Prostate gland (tissue), 2 donors: ENCODE measurements around the gene CRTAC1. TPM values are rescaled to one million over a fixed set of nuclear protein-coding genes. Genes with fewer than 3 reads are reported as not detected.
"Not testable (repeated sequence)": the region's sequence is repeated elsewhere in the genome, so short reads cannot be mapped to it uniquely, and the experiment has no call there.

Experiments used
- DNase-seq: peaks from one replicate; pipeline ENCODE4 v3.0.0-alpha.2; 2019; ENCODE audit warnings: low spot score
- H3K27ac ChIP-seq, 2 donors: fragments of 200-600 bp; sonication (generic); 2 replicates each; pipeline ENCODE4 v1.5.1; 2017 to 2019
- H3K27me3 ChIP-seq: fragments of 200-600 bp; sonication (generic); replicated peaks from 2 replicates; pipeline ENCODE4 v1.5.1; 2019; ENCODE audit not compliant: insufficient read depth
- H3K36me3 ChIP-seq, 2 donors: fragments of 200-600 bp; sonication (generic); 1 replicate in 1 of 2; 2 replicates in 1 of 2; pipeline versions ENCODE4 v1.5.1 to v1.8.1; 2017 to 2019
- H3K4me1 ChIP-seq: fragments of 200-600 bp; sonication (generic); replicated peaks from 2 replicates; pipeline ENCODE4 v1.5.1; 2019
- H3K4me3 ChIP-seq, 2 donors: fragments of 200-600 bp; sonication (generic); 2 replicates each; pipeline ENCODE4 v1.5.1; 2017 to 2019
- H3K9me3 ChIP-seq: fragments of 200-600 bp; sonication (generic); 2 replicates; pipeline ENCODE4 v1.5.1; 2017
- CTCF ChIP-seq, 4 experiments: fragments of 200-600 bp in 2 of 4; fragments of 450-650 bp in 2 of 4; sonication (generic) in 2 of 4; IDR thresholded peaks; 1 replicate in 3 of 4; 2 replicates in 1 of 4; pipeline ENCODE4 v1.5.1; 2016 to 2019; ENCODE audit warnings: antibody characterized with exemption in 4 of 4, mild to moderate bottlenecking in 2 of 4, moderate library complexity in 2 of 4
- POLR2A ChIP-seq: fragments of 450-650 bp; IDR thresholded peaks from one replicate; pipeline ENCODE4 v1.6.1; 2016; ENCODE audit warnings: antibody characterized with exemption, mild to moderate bottlenecking
- POLR2AphosphoS5 ChIP-seq: sonication (generic); formaldehyde crosslinking; IDR thresholded peaks from one replicate; pipeline ENCODE4 v1.6.1; 2017; ENCODE audit warnings: antibody characterized with exemption
- WGBS: methylation state at CpG from one replicate; pipeline ENCODE4 v1.1.5; 2018; 5-methylcytosine and 5-hydroxymethylcytosine counted together
- intact Hi-C: fragments of 100-400 bp; cut with DNase I; formaldehyde crosslinking; loops from one replicate; pipeline ENCODE4 v1.14.2; 2022
- total RNA-seq, 2 donors: library from RNA; depleted of rRNA; stranded (reverse); fragments of >200 nt; gene quantifications; one replicate each; pipeline ENCODE4 v1.1.0, GENCODE V29; 2016

The CRTAC1 gene
- total RNA-seq, 2 donors from 2014 or later, result 3.8 to 8.9 TPM

DNA sequence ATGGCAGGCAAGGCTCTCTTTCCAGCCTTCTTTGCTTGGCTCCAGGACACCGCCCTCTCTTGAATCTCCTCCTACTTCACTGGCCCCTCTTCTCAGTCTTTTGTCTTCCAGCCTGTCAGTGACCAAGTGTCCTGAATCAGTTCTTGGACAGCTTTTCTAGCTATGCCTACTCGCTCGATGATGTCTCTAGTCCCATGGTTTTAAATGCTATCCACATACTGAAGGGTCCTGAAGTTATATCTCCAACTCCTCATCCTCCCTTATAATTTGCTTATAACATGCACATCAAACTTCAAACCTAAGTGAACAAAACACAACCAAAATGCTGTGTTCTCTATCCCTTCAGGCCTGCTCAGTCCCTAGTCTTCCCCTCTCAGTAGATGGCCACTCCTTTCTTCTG, 185.7 kb downstream of the CRTAC1 start:
- Histone ChIP-seq H3K27me3 (no peaks in the 10 kb centered on the region), H3K27ac (no peak overlapping the region), H3K36me3 (no peaks in the 10 kb centered on the region), H3K4me1 (no peaks in the 10 kb centered on the region), H3K9me3 (no peaks in the 10 kb centered on the region), H3K4me3 (no peak overlapping the region)
- TF ChIP-seq POLR2A, result no peak
- no peak for TF ChIP-seq CTCF (IDR thresholded peaks at IDR 0.05)
- TF ChIP-seq POLR2AphosphoS5, result no peak
- intact Hi-C loops, result no loop called here
- 93% methylated on average over 3 of the region's 3 CpGs for WGBS
- DNase-seq, result no peak

GRCh38 chr10:97843972-97844371, 186.4 kb downstream of the CRTAC1 start:
- H3K4me3 ChIP-seq, H3K27ac ChIP-seq, DNase-seq, H3K27me3 ChIP-seq, H3K4me1 ChIP-seq, intact Hi-C loops, H3K9me3 ChIP-seq, H3K36me3 ChIP-seq: not testable (repeated sequence)
- 88% methylated on average over 1 of the region's 2 CpGs for WGBS

- 28% methylated on average over 2 of the region's 2 CpGs for WGBS
- no peaks in the 10 kb centered on the region for H3K9me3 ChIP-seq
- no peaks in the 10 kb centered on the region for H3K36me3 ChIP-seq
- intact Hi-C loops, result no loop called here
- no peak for DNase-seq
- H3K27me3 ChIP-seq, result no peaks in the 10 kb centered on the region
- TF ChIP-seq POLR2A (no peak), CTCF (IDR thresholded peaks at IDR 0.05) (no peak), POLR2AphosphoS5 (no peak)
- H3K4me1 ChIP-seq, result no peaks in the 10 kb centered on the region
- H3K27ac ChIP-seq, result no peak overlapping the region
- H3K4me3 ChIP-seq, result no peak overlapping the region
Observed at GRCh38 chr10:97843281-97843671, 187.1 kb downstream of the CRTAC1 start.

- Histone ChIP-seq H3K9me3 (no peaks in the 10 kb centered on the region), H3K4me3 (no peak overlapping the region), H3K27ac (no peak overlapping the region), H3K4me1 (no peaks in the 10 kb centered on the region), H3K36me3 (no peaks in the 10 kb centered on the region), H3K27me3 (no peaks in the 10 kb centered on the region)
- 24% methylated on average over 7 of the region's 7 CpGs for WGBS
- no peak for TF ChIP-seq CTCF (IDR thresholded peaks at IDR 0.05)
- no peak for TF ChIP-seq POLR2A
- no peak for TF ChIP-seq POLR2AphosphoS5
- no peak for DNase-seq
- intact Hi-C loops, result no loop called here
Observed at GRCh38 chr10:97842656-97843280, 187.7 kb downstream of the CRTAC1 start.

DNA sequence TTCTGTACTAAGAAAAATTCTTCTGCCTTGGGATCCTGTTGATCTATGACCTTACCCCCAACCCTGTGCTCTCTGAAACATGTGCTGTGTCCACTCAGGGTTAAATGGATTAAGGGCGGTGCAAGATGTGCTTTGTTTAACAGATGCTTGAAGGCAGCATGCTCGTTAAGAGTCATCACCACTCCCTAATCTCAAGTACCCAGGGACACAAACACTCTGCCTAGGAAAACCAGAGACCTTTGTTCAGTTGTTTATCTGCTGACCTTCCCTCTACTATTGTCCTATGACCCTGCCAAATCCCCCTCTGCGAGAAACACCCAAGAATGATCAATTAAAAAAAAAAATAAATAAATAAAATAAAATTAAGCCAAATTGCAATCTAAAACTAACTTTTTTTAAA, 188.3 kb downstream of the CRTAC1 start:
- DNase-seq, H3K27ac ChIP-seq, H3K27me3 ChIP-seq, H3K4me3 ChIP-seq, intact Hi-C loops, H3K9me3 ChIP-seq, H3K36me3 ChIP-seq, H3K4me1 ChIP-seq: not testable (repeated sequence)
- WGBS, result 28% methylated on average over 2 of the region's 3 CpGs

- intact Hi-C loops, H3K4me1 ChIP-seq, H3K27me3 ChIP-seq, H3K27ac ChIP-seq, H3K36me3 ChIP-seq, DNase-seq, H3K9me3 ChIP-seq, H3K4me3 ChIP-seq: not testable (repeated sequence)
- WGBS, result 96% methylated on average over 12 of the region's 22 CpGs
Observed at GRCh38 chr10:97841166-97841565, 189.3 kb downstream of the CRTAC1 start.
